ENCODE measurements around the gene SCYL3. TPM values are rescaled to one million over a fixed set of nuclear protein-coding genes. Genes with fewer than 3 reads are reported as not detected.

Gene SCYL3
- total RNA-seq, 1 experiment from 2014 or later = 5.9 TPM

- Histone ChIP-seq H3K36me3 (ENCODE audit: control insufficient read depth, insufficient read depth, low read length) (no peaks in the 10 kb centered on the region), H3K4me1 (no peaks in the 10 kb centered on the region; the same call in 1 of the 2 replicates), H3K27me3 (replicated peaks; ENCODE audit: control insufficient read depth, insufficient read depth, low read length) (no peaks in the 10 kb centered on the region), H3K4me3 (ENCODE audit: low read depth, low read length) (no peak overlapping the region), H3K9me3 (no peaks in the 10 kb centered on the region)
- Mint-ChIP-seq H3K27ac (ENCODE audit: unreplicated experiment) (no peak overlapping the region), H3K27me3 (ENCODE audit: insufficient read depth, unreplicated experiment) (no peaks in the 10 kb centered on the region), H3K4me3 (ENCODE audit: unreplicated experiment) (no peak overlapping the region), H3K4me1 (ENCODE audit: low read depth, unreplicated experiment) (no peaks in the 10 kb centered on the region), H3K36me3 (ENCODE audit: insufficient read depth, unreplicated experiment) (peaks cover 22% of the 10 kb centered on the region), H3K9me3 (ENCODE audit: unreplicated experiment) (no peaks in the 10 kb centered on the region)
- DNase-seq = no peak
- no TSS peak for BruUV-seq (replicated peaks)
- intact Hi-C loops (cut with micrococcal nuclease; ENCODE audit: unreplicated experiment) = no loop called here
- no peak for TF ChIP-seq CTCF (IDR thresholded peaks at IDR 0.05; ENCODE audit: insufficient read depth in 1 of 2, low read depth in 1 of 2, low read length in 1 of 2, severe bottlenecking in 1 of 2, unreplicated experiment in 1 of 2)
- CTCF ChIA-PET = no interaction called here
- POLR2A ChIA-PET = no interaction called here
Observed at GRCh38 chr1:169885207-169885606, 8.5 kb downstream of the SCYL3 start.

GRCh38 chr1:169884634-169885033 is 9.1 kb downstream of the SCYL3 start:
- Histone ChIP-seq H3K27me3 (replicated peaks; ENCODE audit: control insufficient read depth, insufficient read depth, low read length) (no peaks in the 10 kb centered on the region), H3K36me3 (ENCODE audit: control insufficient read depth, insufficient read depth, low read length) (no peaks in the 10 kb centered on the region), H3K4me1 (no peaks in the 10 kb centered on the region), H3K9me3 (no peaks in the 10 kb centered on the region), H3K4me3 (ENCODE audit: low read depth, low read length) (no peak overlapping the region)
- Mint-ChIP-seq H3K4me1 (ENCODE audit: low read depth, unreplicated experiment) (no peaks in the 10 kb centered on the region), H3K4me3 (ENCODE audit: unreplicated experiment) (no peak overlapping the region), H3K27me3 (ENCODE audit: insufficient read depth, unreplicated experiment) (no peaks in the 10 kb centered on the region), H3K9me3 (ENCODE audit: unreplicated experiment) (no peaks in the 10 kb centered on the region), H3K27ac (ENCODE audit: unreplicated experiment) (no peak overlapping the region), H3K36me3 (ENCODE audit: insufficient read depth, unreplicated experiment) (peaks cover 22% of the 10 kb centered on the region)
- POLR2A ChIA-PET = no interaction called here
- BruUV-seq (replicated peaks) = no TSS peak
- no peak for DNase-seq
- CTCF ChIA-PET = no interaction called here
- intact Hi-C loops (cut with micrococcal nuclease; ENCODE audit: unreplicated experiment) = no loop called here
- no peak for TF ChIP-seq CTCF (IDR thresholded peaks at IDR 0.05; ENCODE audit: insufficient read depth in 1 of 2, low read depth in 1 of 2, low read length in 1 of 2, severe bottlenecking in 1 of 2, unreplicated experiment in 1 of 2)

GRCh38 chr1:169882039-169882511 is 11.6 kb downstream of the SCYL3 start:
- Histone ChIP-seq H3K4me3 (ENCODE audit: low read depth, low read length) (no peak overlapping the region), H3K27me3 (replicated peaks; ENCODE audit: control insufficient read depth, insufficient read depth, low read length) (no peaks in the 10 kb centered on the region), H3K9me3 (no peaks in the 10 kb centered on the region), H3K36me3 (ENCODE audit: control insufficient read depth, insufficient read depth, low read length) (no peaks in the 10 kb centered on the region), H3K4me1 (0 out of 2 replicates have a peak, but pooled peaks cover 2% of the 10 kb centered on the region)
- H3K9me3 Mint-ChIP-seq (ENCODE audit: unreplicated experiment) = no peaks in the 10 kb centered on the region
- no peak for TF ChIP-seq CTCF (IDR thresholded peaks at IDR 0.05; ENCODE audit: insufficient read depth in 1 of 2, low read depth in 1 of 2, low read length in 1 of 2, severe bottlenecking in 1 of 2, unreplicated experiment in 1 of 2)
- H3K4me1 Mint-ChIP-seq (ENCODE audit: low read depth, unreplicated experiment) = no peaks in the 10 kb centered on the region
- H3K4me3 Mint-ChIP-seq (ENCODE audit: unreplicated experiment) = no peak overlapping the region
- H3K27me3 Mint-ChIP-seq (ENCODE audit: insufficient read depth, unreplicated experiment) = no peaks in the 10 kb centered on the region
- DNase-seq = no peak
- BruUV-seq (replicated peaks) = no TSS peak
- H3K36me3 Mint-ChIP-seq (ENCODE audit: insufficient read depth, unreplicated experiment) = peaks cover 22% of the 10 kb centered on the region
- ChIA-PET POLR2A (no interaction called here), CTCF (no interaction called here)
- H3K27ac Mint-ChIP-seq (ENCODE audit: unreplicated experiment) = no peak overlapping the region
- intact Hi-C loops (cut with micrococcal nuclease; ENCODE audit: unreplicated experiment) = no loop called here
